Stimulated activated memory B cell treated with anti-CD40 and anti-IgM and Interleukin-4, amounts not matched to agents 10 μg/mL and 1 μg/mL and 100 μg/mL, for 72 hours (primary cell): ENCODE results near the gene CGNL1.

ENCODE experiments used
- ATAC-seq: fragments of 150-1000 bp; cut with Tn5 transposase; 2 replicates; pipeline ENCODE4 v1.10.0; 2021
- H3K27ac Mint-ChIP-seq: one replicate; pipeline ENCODE4 v1.8.0; 2022; ENCODE audit warnings: mild to moderate bottlenecking, mixed read lengths
- H3K27me3 Mint-ChIP-seq: one replicate; pipeline ENCODE4 v1.8.0; 2022; ENCODE audit warnings: mixed read lengths
- H3K36me3 Mint-ChIP-seq: one replicate; pipeline ENCODE4 v1.8.0; 2022; ENCODE audit warnings: mixed read lengths
- H3K4me1 Mint-ChIP-seq: one replicate; pipeline ENCODE4 v1.8.0; 2022; ENCODE audit warnings: mixed read lengths
- H3K4me3 Mint-ChIP-seq: one replicate; pipeline ENCODE4 v1.8.0; 2022; ENCODE audit warnings: mild to moderate bottlenecking, moderate library complexity, mixed read lengths
- H3K9me3 Mint-ChIP-seq: one replicate; pipeline ENCODE4 v1.8.0; 2022; ENCODE audit warnings: mixed read lengths

The CGNL1 gene

GRCh38 chr15:57367556-57367955, 8.7 kb upstream of the CGNL1 start:
- H3K4me3 Mint-ChIP-seq = no peak overlapping the region
- H3K4me1 Mint-ChIP-seq = peaks cover 7% of the 10 kb centered on the region
- peaks cover under 1% of the 10 kb centered on the region for H3K27me3 Mint-ChIP-seq
- no peaks in the 10 kb centered on the region for H3K36me3 Mint-ChIP-seq
- ATAC-seq = no peak
- H3K27ac Mint-ChIP-seq = no peak overlapping the region
- no peaks in the 10 kb centered on the region for H3K9me3 Mint-ChIP-seq

- Mint-ChIP-seq H3K9me3 (no peaks in the 10 kb centered on the region), H3K36me3 (no peaks in the 10 kb centered on the region), H3K4me3 (no peak overlapping the region), H3K4me1 (peaks cover 3% of the 10 kb centered on the region), H3K27me3 (peaks cover 34% of the 10 kb centered on the region), H3K27ac (no peak overlapping the region)
- ATAC-seq = peak; percentile 14
Measured at GRCh38 chr15:57370929-57371328, 5.4 kb upstream of the CGNL1 start.

- ATAC-seq = no peak
- H3K9me3 Mint-ChIP-seq = no peaks in the 10 kb centered on the region
- H3K4me3 Mint-ChIP-seq = no peak overlapping the region
- no peaks in the 10 kb centered on the region for H3K36me3 Mint-ChIP-seq
- no peak overlapping the region for H3K27ac Mint-ChIP-seq
- peaks cover 15% of the 10 kb centered on the region for H3K4me1 Mint-ChIP-seq
- peaks cover 51% of the 10 kb centered on the region for H3K27me3 Mint-ChIP-seq
Measured at GRCh38 chr15:57373251-57373881, 2.9 kb upstream of the CGNL1 start.

GRCh38 chr15:57373882-57374276, 2.4 kb upstream of the CGNL1 start:
- Mint-ChIP-seq H3K27me3 (peaks cover 56% of the 10 kb centered on the region), H3K36me3 (no peaks in the 10 kb centered on the region), H3K27ac (no peak overlapping the region), H3K9me3 (no peaks in the 10 kb centered on the region), H3K4me3 (no peak overlapping the region), H3K4me1 (peaks cover 15% of the 10 kb centered on the region)
- ATAC-seq = no peak

GRCh38 chr15:57376696-57377477, 582 bp downstream of the CGNL1 start:
- Mint-ChIP-seq H3K27me3 (peaks cover 86% of the 10 kb centered on the region), H3K9me3 (no peaks in the 10 kb centered on the region), H3K4me1 (peaks cover 15% of the 10 kb centered on the region), H3K4me3 (peak overlapping the region; percentile 70), H3K36me3 (no peaks in the 10 kb centered on the region), H3K27ac (no peak overlapping the region)
- ATAC-seq = peak; percentile 24

- Mint-ChIP-seq H3K4me3 (peak overlapping the region; percentile 70), H3K9me3 (no peaks in the 10 kb centered on the region), H3K27me3 (peaks cover 92% of the 10 kb centered on the region), H3K27ac (no peak overlapping the region), H3K36me3 (no peaks in the 10 kb centered on the region), H3K4me1 (peaks cover 15% of the 10 kb centered on the region)
- ATAC-seq = no peak
Measured at GRCh38 chr15:57377478-57377847, 1.2 kb downstream of the CGNL1 start.

- H3K27ac Mint-ChIP-seq = no peak overlapping the region
- no peak overlapping the region for H3K4me3 Mint-ChIP-seq
- no peak for ATAC-seq
- H3K4me1 Mint-ChIP-seq = peaks cover 15% of the 10 kb centered on the region
- H3K36me3 Mint-ChIP-seq = no peaks in the 10 kb centered on the region
- no peaks in the 10 kb centered on the region for H3K9me3 Mint-ChIP-seq
- peaks cover 89% of the 10 kb centered on the region for H3K27me3 Mint-ChIP-seq
Measured at GRCh38 chr15:57379487-57379886, 3.2 kb downstream of the CGNL1 start.

- no peak for ATAC-seq
- H3K27me3 Mint-ChIP-seq = peaks cover 81% of the 10 kb centered on the region
Measured at GRCh38 chr15:57380854-57381253, 4.5 kb downstream of the CGNL1 start.

GRCh38 chr15:57382215-57382614, 5.9 kb downstream of the CGNL1 start:
- Mint-ChIP-seq H3K9me3 (no peaks in the 10 kb centered on the region), H3K4me3 (no peak overlapping the region), H3K27ac (no peak overlapping the region), H3K36me3 (no peaks in the 10 kb centered on the region), H3K4me1 (peaks cover 4% of the 10 kb centered on the region), H3K27me3 (peaks cover 71% of the 10 kb centered on the region)
- no peak for ATAC-seq

More at GRCh38 chr15:57380854-57381253, 4.5 kb downstream of the CGNL1 start:
- Mint-ChIP-seq H3K4me3 (no peak overlapping the region), H3K36me3 (no peaks in the 10 kb centered on the region), H3K27ac (no peak overlapping the region), H3K9me3 (no peaks in the 10 kb centered on the region), H3K4me1 (peaks cover 12% of the 10 kb centered on the region)

GRCh38 chr15:57382969-57383368, 6.7 kb downstream of the CGNL1 start:
- no peaks in the 10 kb centered on the region for H3K36me3 Mint-ChIP-seq
- no peak for ATAC-seq
- H3K27ac Mint-ChIP-seq = no peak overlapping the region
- H3K4me1 Mint-ChIP-seq = no peaks in the 10 kb centered on the region
- peaks cover 64% of the 10 kb centered on the region for H3K27me3 Mint-ChIP-seq
- H3K9me3 Mint-ChIP-seq = no peaks in the 10 kb centered on the region
- no peak overlapping the region for H3K4me3 Mint-ChIP-seq

- H3K4me1 Mint-ChIP-seq = no peaks in the 10 kb centered on the region
- H3K27ac Mint-ChIP-seq = no peak overlapping the region
- peaks cover 56% of the 10 kb centered on the region for H3K27me3 Mint-ChIP-seq
- ATAC-seq = no peak
- H3K9me3 Mint-ChIP-seq = no peaks in the 10 kb centered on the region
- H3K4me3 Mint-ChIP-seq = no peak overlapping the region
- no peaks in the 10 kb centered on the region for H3K36me3 Mint-ChIP-seq
Measured at GRCh38 chr15:57384024-57384423, 7.7 kb downstream of the CGNL1 start.

- Mint-ChIP-seq H3K36me3 (no peaks in the 10 kb centered on the region), H3K4me3 (no peak overlapping the region), H3K9me3 (no peaks in the 10 kb centered on the region), H3K4me1 (no peaks in the 10 kb centered on the region), H3K27ac (no peak overlapping the region), H3K27me3 (peaks cover 48% of the 10 kb centered on the region)
- no peak for ATAC-seq
Measured at GRCh38 chr15:57384816-57385215, 8.5 kb downstream of the CGNL1 start.

GRCh38 chr15:57385923-57386390, 9.7 kb downstream of the CGNL1 start:
- Mint-ChIP-seq H3K9me3 (no peaks in the 10 kb centered on the region), H3K27me3 (peaks cover 37% of the 10 kb centered on the region), H3K36me3 (no peaks in the 10 kb centered on the region), H3K4me1 (no peaks in the 10 kb centered on the region), H3K4me3 (no peak overlapping the region), H3K27ac (no peak overlapping the region)
- no peak for ATAC-seq

GRCh38 chr15:57386976-57387375, 10.7 kb downstream of the CGNL1 start:
- no peak for ATAC-seq
- Mint-ChIP-seq H3K4me1 (no peaks in the 10 kb centered on the region), H3K36me3 (no peaks in the 10 kb centered on the region), H3K27ac (no peak overlapping the region), H3K9me3 (no peaks in the 10 kb centered on the region), H3K27me3 (peaks cover 27% of the 10 kb centered on the region), H3K4me3 (no peak overlapping the region)

- no peak for ATAC-seq
- H3K27me3 Mint-ChIP-seq = peaks cover 20% of the 10 kb centered on the region
- no peak overlapping the region for H3K27ac Mint-ChIP-seq
- H3K36me3 Mint-ChIP-seq = no peaks in the 10 kb centered on the region
- H3K9me3 Mint-ChIP-seq = no peaks in the 10 kb centered on the region
- H3K4me3 Mint-ChIP-seq = no peak overlapping the region
- no peaks in the 10 kb centered on the region for H3K4me1 Mint-ChIP-seq
Measured at GRCh38 chr15:57387564-57388076, 11.3 kb downstream of the CGNL1 start.

GRCh38 chr15:57388464-57388863, 12.2 kb downstream of the CGNL1 start:
- Mint-ChIP-seq H3K27me3 (peaks cover 12% of the 10 kb centered on the region), H3K4me3 (no peak overlapping the region), H3K9me3 (no peaks in the 10 kb centered on the region), H3K4me1 (no peaks in the 10 kb centered on the region), H3K36me3 (no peaks in the 10 kb centered on the region), H3K27ac (no peak overlapping the region)
- ATAC-seq = no peak
